Gastrocnemius medialis (tissue), 4 donors: ENCODE measurements around the gene LRRC45. TPM values are rescaled to one million over a fixed set of nuclear protein-coding genes. Genes with fewer than 3 reads are reported as not detected.

Source experiments
- ATAC-seq, 2 donors: fragments of 150-250 bp; one replicate each; pipeline ENCODE4 v1.9.1; 2016
- DNase-seq, 2 donors: peaks; one replicate each; pipeline ENCODE4 v3.0.0-alpha.2; 2019
- H3K27ac ChIP-seq, 4 donors: fragments of 200-600 bp; sonication (generic); 1 replicate in 1 of 4; 2 replicates in 3 of 4; pipeline ENCODE4 v1.5.1; 2016 to 2018; ENCODE audit warnings: mild to moderate bottlenecking in 2 of 4, moderate library complexity in 1 of 4
- H3K27me3 ChIP-seq, 3 donors: fragments of 200-600 bp; sonication (generic) in 2 of 3; 1 replicate in 1 of 3; 2 replicates in 2 of 3; pipeline versions ENCODE4 v1.5.1 to v1.6.0; 2016 to 2019; ENCODE audit warnings: mild to moderate bottlenecking in 1 of 3, moderate library complexity in 1 of 3
- H3K36me3 ChIP-seq, 2 donors: fragments of 200-600 bp; sonication (generic) in 1 of 2; one replicate each; pipeline ENCODE4 v1.5.1; 2017 to 2018
- H3K4me1 ChIP-seq, 2 donors: fragments of 200-600 bp; sonication (generic) in 1 of 2; one replicate each; pipeline ENCODE4 v1.5.1; 2016 to 2017; ENCODE audit warnings: mild to moderate bottlenecking in 2 of 2
- H3K4me3 ChIP-seq, 4 donors: fragments of 200-600 bp; sonication (generic) in 3 of 4; 1 replicate in 1 of 4; 2 replicates in 3 of 4; pipeline ENCODE4 v1.5.1; 2016 to 2019; ENCODE audit warnings: mild to moderate bottlenecking in 2 of 4
- H3K9me3 ChIP-seq, 3 donors: fragments of 200-600 bp; sonication (generic) in 2 of 3; 1 replicate in 1 of 3; 2 replicates in 2 of 3; pipeline ENCODE4 v1.5.1; 2016 to 2019
- POLR2A ChIP-seq, 2 donors: fragments of 450-650 bp; IDR thresholded peaks; one replicate each; pipeline ENCODE4 v1.6.1; 2017; ENCODE audit warnings: antibody characterized with exemption in 2 of 2, mild to moderate bottlenecking in 2 of 2, moderate library complexity in 2 of 2
- in situ Hi-C, 4 donors: fragments of 200-750 bp; cut with MboI; loops; one replicate each; pipeline versions ENCODE4 v1.15.0 to v1.8.0; 2017; ENCODE audit warnings: low sequenced_read_pairs in 4 of 4
- intact Hi-C: fragments of 100-400 bp; cut with DNase I; formaldehyde crosslinking; loops from one replicate; pipeline ENCODE4 v1.15.1; 2023; ENCODE audit warnings: low total_unique reads
- total RNA-seq, 4 donors: library from RNA; depleted of rRNA; stranded (reverse); fragments of >200 nt; gene quantifications; one replicate each; pipeline versions ENCODE4 v1.1.0 to v1.2.3, GENCODE V29; 2016
- TF ChIP-seq, protein P1 (sequence below), 5 experiments: fragments of 450-650 bp in 3 of 5; fragments of 200-600 bp in 2 of 5; sonication (generic) in 2 of 5; IDR thresholded peaks in 4 of 5; conservative IDR thresholded peaks in 1 of 5; 1 replicate in 4 of 5; 2 replicates in 1 of 5; pipeline ENCODE4 v1.5.1; 2016 to 2019; ENCODE audit warnings: antibody characterized with exemption in 5 of 5, mild to moderate bottlenecking in 3 of 5, moderate library complexity in 3 of 5

Gene LRRC45
- total RNA-seq, 4 donors from 2014 or later, result 1.1 to 5.0 (median 3.8) TPM

DNA sequence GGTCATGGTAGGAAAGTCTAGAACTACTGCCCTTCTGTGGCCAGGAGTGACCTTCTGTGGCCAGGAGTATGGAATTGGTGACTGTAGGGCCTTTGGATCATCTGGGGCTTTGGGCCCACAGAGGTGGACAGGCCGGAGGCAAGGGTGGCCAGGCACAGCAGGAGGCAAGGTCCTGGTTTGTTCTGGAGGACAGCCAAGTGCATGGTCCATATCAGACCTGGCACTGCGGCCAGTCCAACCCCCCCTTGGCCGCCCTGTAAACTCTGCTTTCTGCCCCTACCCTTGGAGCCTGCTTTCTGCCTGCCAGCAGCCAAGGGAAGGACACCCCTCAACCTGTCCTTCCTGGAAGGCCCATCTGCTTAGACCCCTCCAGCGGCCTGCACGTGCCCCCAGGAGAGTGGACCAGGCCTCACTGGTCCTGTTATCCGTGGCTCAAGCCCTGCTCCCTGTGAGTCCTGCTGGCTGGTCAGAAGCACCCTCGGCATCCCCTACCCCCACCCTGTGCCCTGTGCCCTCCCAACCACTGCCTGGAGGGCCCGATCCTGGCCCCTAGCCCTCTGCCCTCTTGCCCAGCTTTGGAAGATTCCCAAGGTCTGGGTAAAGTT, 16.7 kb downstream of the LRRC45 start:
- intact Hi-C loops, result loop anchor here (5.0 kb wide), 1 partner anchor 198 kb away; no protein-coding TSS in a partner anchor
- Histone ChIP-seq H3K9me3 (no peaks in the 10 kb centered on the region), H3K4me3 (no peak overlapping the region), H3K27me3 (no peaks in the 10 kb centered on the region), H3K36me3 (peaks cover 3 to 16% of the 10 kb centered on the region in 2 donors), H3K27ac (no peak overlapping the region), H3K4me1 (peaks cover 9 to 22% of the 10 kb centered on the region in 2 donors)
- in situ Hi-C loops, result loop anchor here (10.0 to 25.0 kb wide), 2 partner anchors 98 to 115 kb away; no protein-coding TSS in a partner anchor
- ATAC-seq (no peak), DNase-seq (no peak)
- TF ChIP-seq, protein P1, sequence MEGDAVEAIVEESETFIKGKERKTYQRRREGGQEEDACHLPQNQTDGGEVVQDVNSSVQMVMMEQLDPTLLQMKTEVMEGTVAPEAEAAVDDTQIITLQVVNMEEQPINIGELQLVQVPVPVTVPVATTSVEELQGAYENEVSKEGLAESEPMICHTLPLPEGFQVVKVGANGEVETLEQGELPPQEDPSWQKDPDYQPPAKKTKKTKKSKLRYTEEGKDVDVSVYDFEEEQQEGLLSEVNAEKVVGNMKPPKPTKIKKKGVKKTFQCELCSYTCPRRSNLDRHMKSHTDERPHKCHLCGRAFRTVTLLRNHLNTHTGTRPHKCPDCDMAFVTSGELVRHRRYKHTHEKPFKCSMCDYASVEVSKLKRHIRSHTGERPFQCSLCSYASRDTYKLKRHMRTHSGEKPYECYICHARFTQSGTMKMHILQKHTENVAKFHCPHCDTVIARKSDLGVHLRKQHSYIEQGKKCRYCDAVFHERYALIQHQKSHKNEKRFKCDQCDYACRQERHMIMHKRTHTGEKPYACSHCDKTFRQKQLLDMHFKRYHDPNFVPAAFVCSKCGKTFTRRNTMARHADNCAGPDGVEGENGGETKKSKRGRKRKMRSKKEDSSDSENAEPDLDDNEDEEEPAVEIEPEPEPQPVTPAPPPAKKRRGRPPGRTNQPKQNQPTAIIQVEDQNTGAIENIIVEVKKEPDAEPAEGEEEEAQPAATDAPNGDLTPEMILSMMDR (IDR thresholded peaks at IDR 0.05 in 4 of 5, conservative IDR thresholded peaks at IDR 0.05 in 1 of 5), result no peak
- TF ChIP-seq POLR2A (IDR thresholded peaks at IDR 0.05), result no peak

DNA sequence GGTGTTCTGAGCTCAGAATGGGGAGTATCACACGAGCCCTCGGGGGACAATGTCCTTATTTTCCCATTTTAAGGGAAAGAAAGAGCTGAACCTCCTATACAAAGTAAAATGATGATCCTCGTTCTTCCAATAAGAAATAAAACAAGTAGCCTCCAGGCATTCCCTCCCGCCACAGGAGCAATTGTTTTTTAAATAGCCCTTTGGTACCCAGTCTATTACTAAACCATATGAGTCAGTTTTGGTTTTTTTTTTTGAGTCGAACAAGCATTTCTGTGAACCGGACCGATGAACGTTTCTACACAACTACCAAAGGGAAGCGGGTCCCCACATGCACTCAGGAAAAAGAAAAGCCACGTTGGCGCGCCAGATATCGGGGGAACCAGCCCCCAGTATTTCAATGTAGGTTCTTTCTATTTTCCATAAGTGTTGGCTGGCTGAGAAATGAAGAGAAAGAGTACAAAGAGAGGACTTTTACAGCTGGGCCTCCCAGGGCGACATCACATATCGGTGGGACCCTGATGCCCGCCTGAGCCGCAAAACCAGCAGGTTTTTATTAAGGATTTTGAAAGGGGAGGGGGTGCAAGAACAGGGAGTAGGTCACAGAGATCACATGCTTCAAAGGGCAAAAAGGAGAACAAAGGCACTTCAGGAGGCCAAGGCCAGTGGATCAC, 18.2 kb downstream of the LRRC45 start:
- H3K4me3 ChIP-seq, result no peak overlapping the region
- DNase-seq (no peak), ATAC-seq (no peak)
- peaks cover 0 to 2% of the 10 kb centered on the region in 2 donors for H3K36me3 ChIP-seq
- intact Hi-C loops (no loop called here), in situ Hi-C loops (loop anchor here in 1 of 4 donors (25.0 kb wide), 1 partner anchor 96 kb away; no protein-coding TSS in a partner anchor)
- H3K27me3 ChIP-seq, result no peaks in the 10 kb centered on the region
- H3K27ac ChIP-seq, result no peak overlapping the region
- no peak for TF ChIP-seq POLR2A (IDR thresholded peaks at IDR 0.05)
- TF ChIP-seq, protein P1 (IDR thresholded peaks at IDR 0.05 in 4 of 5, conservative IDR thresholded peaks at IDR 0.05 in 1 of 5), result no peak
- H3K9me3 ChIP-seq, result no peaks in the 10 kb centered on the region
- H3K4me1 ChIP-seq, result peaks cover 6 to 12% of the 10 kb centered on the region in 2 donors

DNA sequence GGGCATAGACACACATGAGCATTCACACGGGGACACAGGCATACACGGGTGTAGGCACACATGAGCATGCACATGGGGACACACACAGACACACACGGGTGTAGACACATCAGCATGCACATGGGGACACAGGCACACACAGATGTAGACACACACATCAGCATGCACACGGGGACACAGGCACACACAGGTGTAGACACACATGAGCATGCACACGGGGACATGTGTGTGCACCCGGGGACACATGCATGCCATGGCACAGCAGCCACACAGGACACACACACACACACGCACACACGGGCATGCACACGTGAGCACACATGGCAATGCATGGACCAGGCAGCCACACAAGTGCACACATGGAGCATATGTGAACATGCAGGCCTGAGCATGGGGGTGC, 19.5 kb downstream of the LRRC45 start:
- no peak for ATAC-seq
- TF ChIP-seq, protein P1 (IDR thresholded peaks at IDR 0.05 in 4 of 5, conservative IDR thresholded peaks at IDR 0.05 in 1 of 5), result no peak
- no peak for TF ChIP-seq POLR2A (IDR thresholded peaks at IDR 0.05)
- Histone ChIP-seq H3K4me1 (peaks cover 0 to 6% of the 10 kb centered on the region in 2 donors), H3K27me3 (no peaks in the 10 kb centered on the region), H3K9me3 (no peaks in the 10 kb centered on the region), H3K4me3 (no peak overlapping the region), H3K27ac (no peak overlapping the region), H3K36me3 (peaks cover 0 to 11% of the 10 kb centered on the region in 2 donors)
- DNase-seq, result no peak
- in situ Hi-C loops, result loop anchor here in 1 of 4 donors (25.0 kb wide), 1 partner anchor 95 kb away; no protein-coding TSS in a partner anchor
- intact Hi-C loops, result no loop called here

DNA sequence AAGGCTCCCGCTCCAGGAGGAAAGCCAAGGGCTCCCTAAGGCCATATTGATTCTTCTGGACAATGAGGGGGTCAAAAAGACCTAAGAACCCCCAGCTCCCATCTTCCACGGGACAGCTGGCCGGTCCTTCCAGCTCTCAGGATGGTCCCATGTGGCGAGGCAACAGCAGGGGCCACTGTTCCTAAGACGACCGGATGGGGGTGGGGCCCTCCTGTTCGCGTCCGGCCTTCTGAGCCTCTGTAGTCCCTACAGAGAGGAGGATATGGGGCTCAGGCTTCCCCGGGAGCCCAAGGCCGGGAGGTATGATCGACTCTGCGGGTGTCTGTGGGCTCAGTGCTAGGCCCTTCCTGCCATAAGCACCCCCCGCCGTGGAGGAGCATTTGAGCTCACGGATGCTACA, 20.4 kb downstream of the LRRC45 start:
- intact Hi-C loops, result no loop called here
- in situ Hi-C loops, result loop anchor here in 1 of 4 donors (25.0 kb wide), 1 partner anchor 94 kb away; no protein-coding TSS in a partner anchor

More for the DNA sequence above, 20.4 kb downstream of the LRRC45 start:
- H3K4me3 ChIP-seq, result no peak overlapping the region
- no peaks in the 10 kb centered on the region for H3K4me1 ChIP-seq
- no peaks in the 10 kb centered on the region for H3K9me3 ChIP-seq
- no peak for ATAC-seq
- no peaks in the 10 kb centered on the region for H3K27me3 ChIP-seq
- no peak for DNase-seq
- TF ChIP-seq, protein P1 (IDR thresholded peaks at IDR 0.05 in 4 of 5, conservative IDR thresholded peaks at IDR 0.05 in 1 of 5), result no peak
- TF ChIP-seq POLR2A (IDR thresholded peaks at IDR 0.05), result no peak
- no peak overlapping the region for H3K27ac ChIP-seq
- H3K36me3 ChIP-seq, result peaks cover 0 to 18% of the 10 kb centered on the region in 2 donors
